K562 (cell line): ENCODE measurements around the gene CPLX4. TPM values are rescaled to one million over a fixed set of nuclear protein-coding genes. Genes with fewer than 3 reads are reported as not detected.

Source experiments
- ATAC-seq: fragments of 200-7000 bp; cut with Tn5 transposase; 3 replicates; pipeline ENCODE4 v1.9.1; 2020; ENCODE audit warnings: moderate library complexity
- BruUV-seq: library from RNA; stranded (reverse); fragments of 400-500 nt; replicated peaks from 2 replicates; lab custom pipeline; 2021; lab: Mats Ljungman, UMichigan
- CTCF ChIA-PET: fragments of 300-600 bp; formaldehyde crosslinking; extraction: SDS; loops from one replicate; lab custom pipeline; 2021; ENCODE audit warnings: low intra/inter-chr PET ratio; lab: Yijun Ruan, JAX
- POLR2A ChIA-PET: fragments of 300-600, 350-650 bp; sonication (Branson Sonifier 250); formaldehyde crosslinking; extraction: SDS; loops from one replicate; lab custom pipeline; 2021; ENCODE audit warnings: antibody characterized with exemption, inconsistent platforms; lab: Yijun Ruan, JAX
- DNase-seq, 4 experiments: peaks; one replicate each; pipeline versions ENCODE4 v3.0.0 to v3.0.0-alpha.2; 2011 to 2018; ENCODE audit warnings: low spot score in 3 of 4, mixed read lengths in 3 of 4; ENCODE audit errors: extremely low read depth in 1 of 4
- FAIRE-seq: peaks from 2 replicates; lab custom pipeline; 2011; peaks lifted over from hg19 to GRCh38; lab: Jason Lieb, UNC
- H2AFZ ChIP-seq: 2 replicates; pipeline ENCODE4 v1.6.0; 2011; ENCODE audit warnings: low read depth, low read length, control low read depth, inconsistent platforms
- H3K27ac ChIP-seq: fragments of 200-600 bp; 3 replicates; pipeline ENCODE4 v1.8.0; 2011; ENCODE audit warnings: low read depth, mild to moderate bottlenecking, control low read depth, inconsistent platforms, low read length, moderate library complexity, mixed read lengths; ENCODE audit errors: extremely low read depth
- H3K27me3 ChIP-seq, 2 experiments: fragments of 300-600 bp in 1 of 2; 2 replicates in 1 of 2; 3 replicates in 1 of 2; pipeline versions ENCODE4 v1.6.0 to v1.8.0; 2011; ENCODE audit warnings: inconsistent platforms in 2 of 2, low read length in 2 of 2, mild to moderate bottlenecking in 1 of 2, mixed read lengths in 1 of 2, moderate library complexity in 1 of 2; ENCODE audit not compliant: control insufficient read depth in 2 of 2, insufficient read depth in 2 of 2
- H3K36me3 ChIP-seq: fragments of 300-600 bp; 3 replicates; pipeline ENCODE4 v1.8.0; 2011; ENCODE audit warnings: mild to moderate bottlenecking, low read length, inconsistent platforms; ENCODE audit not compliant: control insufficient read depth, insufficient read depth
- H3K4me1 ChIP-seq, 2 experiments: fragments of 200-600 bp in 1 of 2; replicated peaks in 1 of 2; 2 replicates in 1 of 2; 3 replicates in 1 of 2; pipeline versions ENCODE4 v1.5.1 to v1.8.0; 2011; ENCODE audit warnings: inconsistent platforms in 2 of 2, low read length in 2 of 2, mild to moderate bottlenecking in 1 of 2, mixed read lengths in 1 of 2, moderate library complexity in 1 of 2; ENCODE audit not compliant: control insufficient read depth in 2 of 2, insufficient read depth in 2 of 2
- H3K4me2 ChIP-seq: 2 replicates; pipeline ENCODE4 v1.6.1; 2011; ENCODE audit warnings: low read length, control low read depth, inconsistent platforms, mixed read lengths; ENCODE audit not compliant: insufficient read depth
- H3K4me3 ChIP-seq: fragments of 200-600 bp; sonication (generic), shearing (Covaris generic); 2 replicates; pipeline ENCODE4 v1.5.1; 2016; ENCODE audit warnings: control low read depth, inconsistent platforms
- H3K79me2 ChIP-seq: fragments of 200-600 bp; 3 replicates; pipeline ENCODE4 v1.8.0; 2011; ENCODE audit warnings: low read length, inconsistent platforms; ENCODE audit not compliant: control insufficient read depth, insufficient read depth
- H3K9ac ChIP-seq, 2 experiments: 2 replicates each; pipeline versions ENCODE4 v1.6.0 to v1.6.1; 2011; ENCODE audit warnings: low read depth in 2 of 2, low read length in 2 of 2, control low read depth in 1 of 2, inconsistent platforms in 1 of 2, mild to moderate bottlenecking in 1 of 2, mixed read lengths in 1 of 2; ENCODE audit not compliant: insufficient read depth in 1 of 2
- H3K9me1 ChIP-seq: one replicate; pipeline ENCODE4 v1.6.0; 2011; ENCODE audit warnings: inconsistent platforms, mild to moderate bottlenecking, low read length, moderate library complexity; ENCODE audit not compliant: control insufficient read depth, insufficient read depth
- H3K9me3 ChIP-seq: replicated peaks from 2 replicates; pipeline ENCODE4 v1.5.1; 2011; ENCODE audit warnings: low read depth, low read length, inconsistent platforms; ENCODE audit not compliant: control insufficient read depth, insufficient read depth
- H4K20me1 ChIP-seq: replicated peaks from 2 replicates; pipeline ENCODE4 v1.6.1; 2011; ENCODE audit warnings: low read length, inconsistent platforms, mixed read lengths; ENCODE audit not compliant: control insufficient read depth, insufficient read depth
- C11orf30 ChIP-seq: fragments of 450-650 bp; IDR thresholded peaks from 2 replicates; pipeline ENCODE4 v1.6.1; 2016; ENCODE audit warnings: low read depth, mild to moderate bottlenecking
- GATA2 ChIP-seq: sonication (generic); formaldehyde crosslinking; IDR thresholded peaks from 2 replicates; pipeline ENCODE4 v1.4.0; 2020; ENCODE audit warnings: mild to moderate bottlenecking, missing genetic modification reagents
- HNRNPK ChIP-seq: fragments of 200-400 bp; formaldehyde crosslinking; IDR thresholded peaks from one replicate; pipeline ENCODE4 v1.6.1; 2018; ENCODE audit warnings: mild to moderate bottlenecking, low read depth, low read length; ENCODE audit not compliant: poor library complexity, severe bottlenecking
- HNRNPLL ChIP-seq: fragments of 200-400 bp; formaldehyde crosslinking; IDR thresholded peaks from 2 replicates; pipeline ENCODE4 v1.6.1; 2017; ENCODE audit warnings: low read length, low read depth, mild to moderate bottlenecking; ENCODE audit not compliant: poor library complexity, severe bottlenecking
- MAFG ChIP-seq: fragments of 450-650 bp; conservative IDR thresholded peaks from 2 replicates; pipeline ENCODE4 v1.6.1; 2016; ENCODE audit warnings: missing genetic modification characterization, missing compliant biosample characterization
- MCM2 ChIP-seq: fragments of 450-650 bp; IDR thresholded peaks from 2 replicates; pipeline ENCODE4 v1.6.1; 2017; ENCODE audit warnings: low read depth, mild to moderate bottlenecking
- MCM7 ChIP-seq, 2 experiments: fragments of 450-650 bp; IDR thresholded peaks; 2 replicates each; pipeline ENCODE4 v1.6.1; 2016 to 2018
- RBM15 ChIP-seq: fragments of 200-400 bp; formaldehyde crosslinking; IDR thresholded peaks from 2 replicates; pipeline ENCODE4 v1.6.1; 2018; ENCODE audit warnings: mild to moderate bottlenecking, low read length, moderate library complexity; ENCODE audit not compliant: insufficient read depth
- RBM39 ChIP-seq: fragments of 200-400 bp; formaldehyde crosslinking; optimal IDR thresholded peaks from 2 replicates; pipeline ENCODE3; 2018; ENCODE audit warnings: low read depth, low read length
- TSC22D4 ChIP-seq: fragments of 450-650 bp; IDR thresholded peaks from 2 replicates; pipeline ENCODE4 v1.6.1; 2016; ENCODE audit warnings: missing genetic modification characterization, missing biosample characterization, control low read depth
- ZNF316 ChIP-seq: fragments of 450-650 bp; IDR thresholded peaks from 2 replicates; pipeline ENCODE4 v1.6.1; 2016
- ZNF586 ChIP-seq: fragments of 450-650 bp; formaldehyde crosslinking; conservative IDR thresholded peaks from 2 replicates; pipeline ENCODE4 v1.4.0; 2020; ENCODE audit warnings: mild to moderate bottlenecking, moderate library complexity
- WGBS: fragments of 100-300 bp; shearing (Covaris generic); methylation state at CpG from one replicate; pipeline ENCODE4 v1.1.6; 2016; ENCODE audit warnings: low coverage, mixed read lengths; ENCODE audit not compliant: insufficient coverage; ENCODE audit errors: missing lambda C conversion rate; 5-methylcytosine and 5-hydroxymethylcytosine counted together
- in situ Hi-C: fragments of 300-500 bp; cut with MboI; formaldehyde crosslinking; loops from 4 replicates; pipeline ENCODE4 v1.15.0; 2018; ENCODE audit warnings: inconsistent platforms, mixed read lengths
- intact Hi-C: fragments of 100-400 bp; cut with micrococcal nuclease; formaldehyde crosslinking; loops from 2 replicates; pipeline ENCODE4 v1.14.2; 2022
- polyA plus RNA-seq, 8 experiments: library from polyadenylated mRNA; depleted of rRNA in 4 of 8; stranded (reverse) in 5 of 8; unstranded in 3 of 8; fragments of >200 nt; fragmentation: Nextera tagmentation in 2 of 8; fragmentation: Illumina TruSeq in 1 of 8; extraction: Ambion mirVana in 2 of 8; extraction: Trizol in 1 of 8; gene quantifications; 2 replicates each; pipeline versions ENCODE4 v1.2.1 to v1.2.3, GENCODE V29; 2011 to 2014; ENCODE audit warnings: inconsistent platforms in 1 of 8, missing spikeins in 1 of 8
- total RNA-seq, 7 experiments: library from RNA; depleted of rRNA in 6 of 7; stranded (reverse); fragments of >200 nt in 6 of 7; fragmentation: Illumina TruSeq in 2 of 7; extraction: Trizol in 2 of 7; gene quantifications; 2 replicates each; pipeline versions ENCODE4 v1.2.1 to v1.2.3, GENCODE V29; 2011 to 2021; ENCODE audit warnings: low replicate concordance in 1 of 7
- TF ChIP-seq, protein P1 (sequence below), 2 experiments: IDR thresholded peaks; 2 replicates each; pipeline ENCODE4 v1.6.1; 2012; ENCODE audit warnings: improper control_type of control experiment in 2 of 2, low read depth in 2 of 2, low read length in 2 of 2, borderline replicate concordance in 1 of 2

Gene CPLX4
- total and polyA plus RNA-seq, 9 of the 15 experiments (the other 6 are each of a cell fraction or from before 2014, with no cell fraction given) = not detected

DNA sequence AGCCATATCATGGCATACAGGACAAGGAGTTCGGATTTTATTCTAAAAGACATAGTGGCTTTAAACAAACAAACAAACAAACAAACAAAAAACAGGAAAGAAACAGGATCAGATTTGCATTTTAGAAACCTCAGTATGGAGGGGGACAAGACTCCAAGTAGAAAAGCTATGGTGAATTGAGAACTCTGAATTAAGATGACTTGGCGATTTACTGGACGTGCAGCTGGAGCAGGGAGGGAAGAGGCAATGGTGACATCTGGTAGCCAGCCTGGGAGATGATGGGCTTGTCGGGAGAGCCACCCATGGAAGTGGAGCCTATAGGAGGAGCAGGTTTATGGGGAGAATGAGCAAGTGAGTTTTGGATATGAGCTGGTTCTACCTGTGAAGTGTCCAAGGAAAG lies 13.2 kb downstream of the CPLX4 start:
- no peak for DNase-seq
- Histone ChIP-seq H3K27me3 (peaks cover 3 to 30% of the 10 kb centered on the region in 2 experiments; a peak in 4 of 5 replicates), H3K4me1 (peaks cover 0 to 5% of the 10 kb centered on the region in 2 experiments; a peak in 2 of 5 replicates), H3K27ac (no peak overlapping the region), H3K9me3 (no peaks in the 10 kb centered on the region), H3K4me3 (no peak overlapping the region), H3K9me1 (no peaks in the 10 kb centered on the region), H3K9ac (no peak overlapping the region), H4K20me1 (no peaks in the 10 kb centered on the region), H3K4me2 (no peak overlapping the region), H3K79me2 (no peaks in the 10 kb centered on the region), H3K36me3 (no peaks in the 10 kb centered on the region), H2AFZ (no peak overlapping the region)
- ChIA-PET CTCF (no interaction called here), POLR2A (no interaction called here)
- BruUV-seq = no TSS peak
- intact Hi-C loops = loop anchor here (5.0 kb wide), 1 partner anchor 97 kb away; no protein-coding TSS in a partner anchor
- TF ChIP-seq C11orf30 (peak; percentile 47; the same call in 1 of the 2 replicates), MCM7 (IDR thresholded peaks at IDR 0.05) (no peak), RBM15 (no peak), GATA2 (CRISPR knock-in tag) (no peak), RBM39 (no peak), HNRNPK (no peak), MCM2 (no peak), MAFG (tag) (peak; percentile 44; the same call in 1 of the 2 replicates), HNRNPLL (no peak), ZNF586 (CRISPR knock-in tag) (no peak), TSC22D4 (tag) (no peak), ZNF316 (peak; percentile 53)
- TF ChIP-seq, protein P1, sequence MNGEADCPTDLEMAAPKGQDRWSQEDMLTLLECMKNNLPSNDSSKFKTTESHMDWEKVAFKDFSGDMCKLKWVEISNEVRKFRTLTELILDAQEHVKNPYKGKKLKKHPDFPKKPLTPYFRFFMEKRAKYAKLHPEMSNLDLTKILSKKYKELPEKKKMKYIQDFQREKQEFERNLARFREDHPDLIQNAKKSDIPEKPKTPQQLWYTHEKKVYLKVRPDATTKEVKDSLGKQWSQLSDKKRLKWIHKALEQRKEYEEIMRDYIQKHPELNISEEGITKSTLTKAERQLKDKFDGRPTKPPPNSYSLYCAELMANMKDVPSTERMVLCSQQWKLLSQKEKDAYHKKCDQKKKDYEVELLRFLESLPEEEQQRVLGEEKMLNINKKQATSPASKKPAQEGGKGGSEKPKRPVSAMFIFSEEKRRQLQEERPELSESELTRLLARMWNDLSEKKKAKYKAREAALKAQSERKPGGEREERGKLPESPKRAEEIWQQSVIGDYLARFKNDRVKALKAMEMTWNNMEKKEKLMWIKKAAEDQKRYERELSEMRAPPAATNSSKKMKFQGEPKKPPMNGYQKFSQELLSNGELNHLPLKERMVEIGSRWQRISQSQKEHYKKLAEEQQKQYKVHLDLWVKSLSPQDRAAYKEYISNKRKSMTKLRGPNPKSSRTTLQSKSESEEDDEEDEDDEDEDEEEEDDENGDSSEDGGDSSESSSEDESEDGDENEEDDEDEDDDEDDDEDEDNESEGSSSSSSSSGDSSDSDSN (IDR thresholded peaks at IDR 0.05; ENCODE audit: borderline replicate concordance in 1 of 2, low read depth in 2 of 2, low read length in 2 of 2) = no peak
- in situ Hi-C loops = no loop called here
- FAIRE-seq = no peak
- whole genome bisulfite sequencing = 3% methylated on average over 2 of the region's 4 CpGs
- ATAC-seq = no peak
